ENCODE data around the gene CLEC2D. TPM values are rescaled to one million over a fixed set of nuclear protein-coding genes. Genes with fewer than 3 reads are reported as not detected.

CLEC2D gene
- total and polyA plus RNA-seq, 10 of the 15 experiments (the other 5 are each of a cell fraction or from before 2014, with no cell fraction given), result 4.6 to 29.8 (median 16.0) TPM

DNA sequence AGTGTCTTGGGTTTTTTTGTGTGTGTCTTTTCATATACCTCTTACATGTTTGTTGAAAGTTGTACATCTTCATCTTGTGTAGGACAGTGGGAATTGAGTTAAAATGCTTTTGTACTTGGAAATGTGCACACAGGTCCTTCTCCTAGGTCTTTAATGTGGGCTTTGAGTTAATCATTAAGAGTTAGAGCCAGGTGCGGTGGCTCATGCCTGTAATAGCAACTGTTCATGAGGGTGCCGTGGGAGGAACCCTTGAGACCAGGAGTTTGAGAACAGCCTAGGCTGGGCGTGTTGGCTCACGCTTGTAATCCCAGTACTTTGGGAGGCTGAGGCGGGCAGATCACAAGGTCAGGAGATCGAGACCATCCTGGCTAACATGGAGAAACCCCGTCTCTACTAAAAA lies 49.5 kb downstream of the CLEC2D start (continued):
- no peak for TF ChIP-seq TCF3 (IDR thresholded peaks at IDR 0.05; ENCODE audit: borderline replicate concordance, insufficient read depth, low read depth, low read length)
- TF ChIP-seq ATF2 (IDR thresholded peaks at IDR 0.05; ENCODE audit: low read length), result no peak
- no peak for TF ChIP-seq POLR2AphosphoS5 (IDR thresholded peaks at IDR 0.05; ENCODE audit: low read length)
- 0 out of 2 replicates have a peak, but pooled peaks have one; percentile 18 for TF ChIP-seq GATAD2B (conservative IDR thresholded peaks at IDR 0.05; ENCODE audit: low read depth)
- no peak for TF ChIP-seq JUND (IDR thresholded peaks at IDR 0.05; ENCODE audit: low read depth, low read length)
- TF ChIP-seq NFYB (IDR thresholded peaks at IDR 0.05; ENCODE audit: insufficient read depth, low read depth, low read length), result no peak
- no peak for TF ChIP-seq E4F1 (IDR thresholded peaks at IDR 0.05; ENCODE audit: borderline replicate concordance, partially characterized antibody)
- TF ChIP-seq RAD21 (IDR thresholded peaks at IDR 0.05; ENCODE audit: insufficient read depth, low read depth, low read length), result no peak
- TF ChIP-seq NRF1 (conservative IDR thresholded peaks at IDR 0.05; ENCODE audit: low read depth, low read length), result no peak
- no peak for TF ChIP-seq RELA (IDR thresholded peaks at IDR 0.05; ENCODE audit: borderline replicate concordance, partially characterized antibody)
- TF ChIP-seq CEBPB (IDR thresholded peaks at IDR 0.05; ENCODE audit: borderline replicate concordance in 1 of 2, low read depth in 2 of 2, low read length in 2 of 2), result no peak
- TF ChIP-seq SIN3A (IDR thresholded peaks at IDR 0.05; ENCODE audit: low read depth, low read length), result no peak
- no peak for TF ChIP-seq BRCA1 (IDR thresholded peaks at IDR 0.05; ENCODE audit: low read depth, low read length)
- TF ChIP-seq, protein P1, sequence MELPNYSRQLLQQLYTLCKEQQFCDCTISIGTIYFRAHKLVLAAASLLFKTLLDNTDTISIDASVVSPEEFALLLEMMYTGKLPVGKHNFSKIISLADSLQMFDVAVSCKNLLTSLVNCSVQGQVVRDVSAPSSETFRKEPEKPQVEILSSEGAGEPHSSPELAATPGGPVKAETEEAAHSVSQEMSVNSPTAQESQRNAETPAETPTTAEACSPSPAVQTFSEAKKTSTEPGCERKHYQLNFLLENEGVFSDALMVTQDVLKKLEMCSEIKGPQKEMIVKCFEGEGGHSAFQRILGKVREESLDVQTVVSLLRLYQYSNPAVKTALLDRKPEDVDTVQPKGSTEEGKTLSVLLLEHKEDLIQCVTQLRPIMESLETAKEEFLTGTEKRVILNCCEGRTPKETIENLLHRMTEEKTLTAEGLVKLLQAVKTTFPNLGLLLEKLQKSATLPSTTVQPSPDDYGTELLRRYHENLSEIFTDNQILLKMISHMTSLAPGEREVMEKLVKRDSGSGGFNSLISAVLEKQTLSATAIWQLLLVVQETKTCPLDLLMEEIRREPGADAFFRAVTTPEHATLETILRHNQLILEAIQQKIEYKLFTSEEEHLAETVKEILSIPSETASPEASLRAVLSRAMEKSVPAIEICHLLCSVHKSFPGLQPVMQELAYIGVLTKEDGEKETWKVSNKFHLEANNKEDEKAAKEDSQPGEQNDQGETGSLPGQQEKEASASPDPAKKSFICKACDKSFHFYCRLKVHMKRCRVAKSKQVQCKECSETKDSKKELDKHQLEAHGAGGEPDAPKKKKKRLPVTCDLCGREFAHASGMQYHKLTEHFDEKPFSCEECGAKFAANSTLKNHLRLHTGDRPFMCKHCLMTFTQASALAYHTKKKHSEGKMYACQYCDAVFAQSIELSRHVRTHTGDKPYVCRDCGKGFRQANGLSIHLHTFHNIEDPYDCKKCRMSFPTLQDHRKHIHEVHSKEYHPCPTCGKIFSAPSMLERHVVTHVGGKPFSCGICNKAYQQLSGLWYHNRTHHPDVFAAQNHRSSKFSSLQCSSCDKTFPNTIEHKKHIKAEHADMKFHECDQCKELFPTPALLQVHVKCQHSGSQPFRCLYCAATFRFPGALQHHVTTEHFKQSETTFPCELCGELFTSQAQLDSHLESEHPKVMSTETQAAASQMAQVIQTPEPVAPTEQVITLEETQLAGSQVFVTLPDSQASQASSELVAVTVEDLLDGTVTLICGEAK (IDR thresholded peaks at IDR 0.05; ENCODE audit: borderline replicate concordance), result no peak
- TF ChIP-seq MXI1 (IDR thresholded peaks at IDR 0.05; ENCODE audit: low read depth, low read length), result no peak
- TF ChIP-seq FOXK2 (IDR thresholded peaks at IDR 0.05), result no peak
- no peak for TF ChIP-seq SP1 (IDR thresholded peaks at IDR 0.05; ENCODE audit: low read depth, low read length)
- TF ChIP-seq, protein P2, sequence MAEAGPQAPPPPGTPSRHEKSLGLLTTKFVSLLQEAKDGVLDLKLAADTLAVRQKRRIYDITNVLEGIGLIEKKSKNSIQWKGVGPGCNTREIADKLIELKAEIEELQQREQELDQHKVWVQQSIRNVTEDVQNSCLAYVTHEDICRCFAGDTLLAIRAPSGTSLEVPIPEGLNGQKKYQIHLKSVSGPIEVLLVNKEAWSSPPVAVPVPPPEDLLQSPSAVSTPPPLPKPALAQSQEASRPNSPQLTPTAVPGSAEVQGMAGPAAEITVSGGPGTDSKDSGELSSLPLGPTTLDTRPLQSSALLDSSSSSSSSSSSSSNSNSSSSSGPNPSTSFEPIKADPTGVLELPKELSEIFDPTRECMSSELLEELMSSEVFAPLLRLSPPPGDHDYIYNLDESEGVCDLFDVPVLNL (IDR thresholded peaks at IDR 0.05; ENCODE audit: low read depth, low read length), result no peak

Data from GM12878 (cell line).